Cardiac muscle cell (in vitro differentiated cells and primary cell): ENCODE data around the gene CERS6. TPM values are rescaled to one million over a fixed set of nuclear protein-coding genes. Genes with fewer than 3 reads are reported as not detected.

Experiments used
- DNase-seq, 2 donors: peaks; one replicate each; pipeline versions ENCODE4 v3.0.0 to v3.0.0-alpha.2; 2010 to 2017; ENCODE audit warnings: low read depth in 1 of 2, low spot score in 1 of 2
- H3K27ac ChIP-seq: fragments of 200-600 bp; sonication (generic); 2 replicates; pipeline ENCODE4 v1.5.1; 2016
- H3K27me3 ChIP-seq: fragments of 200-600 bp; sonication (generic); 2 replicates; pipeline ENCODE4 v1.6.0; 2016; ENCODE audit warnings: control low read depth
- H3K36me3 ChIP-seq: fragments of 200-600 bp; sonication (generic); 2 replicates; pipeline ENCODE4 v1.5.1; 2016; ENCODE audit warnings: control low read depth
- H3K4me1 ChIP-seq: fragments of 200-600 bp; sonication (generic); 2 replicates; pipeline ENCODE4 v1.8.1; 2017; ENCODE audit warnings: low read depth, mild to moderate bottlenecking, mixed run types
- H3K4me3 ChIP-seq: fragments of 200-600 bp; sonication (generic); 2 replicates; pipeline ENCODE4 v1.5.1; 2016; ENCODE audit warnings: mild to moderate bottlenecking
- H3K9me3 ChIP-seq: fragments of 200-600 bp; sonication (generic); 2 replicates; pipeline ENCODE4 v1.5.1; 2017; ENCODE audit warnings: low read depth, mild to moderate bottlenecking, control low read depth
- polyA plus RNA-seq: library from polyadenylated mRNA; unstranded; fragments of >200 nt; fragmentation: Nextera tagmentation; extraction: Ambion mirVana; gene quantifications from 2 replicates; pipeline ENCODE4 v1.2.1, GENCODE V29; 2016
- total RNA-seq: library from RNA; depleted of rRNA; stranded (reverse); fragments of >200 nt; gene quantifications from 2 replicates; pipeline ENCODE4 v1.2.3, GENCODE V29; 2016
- TF ChIP-seq, protein P1 (sequence below): IDR thresholded peaks from 2 replicates; pipeline ENCODE4 v1.5.1; 2012; ENCODE audit warnings: low read depth, mild to moderate bottlenecking, low read length

Gene CERS6
- total and polyA plus RNA-seq, 2 experiments from 2014 or later, result 17.1 to 26.6 TPM

DNA sequence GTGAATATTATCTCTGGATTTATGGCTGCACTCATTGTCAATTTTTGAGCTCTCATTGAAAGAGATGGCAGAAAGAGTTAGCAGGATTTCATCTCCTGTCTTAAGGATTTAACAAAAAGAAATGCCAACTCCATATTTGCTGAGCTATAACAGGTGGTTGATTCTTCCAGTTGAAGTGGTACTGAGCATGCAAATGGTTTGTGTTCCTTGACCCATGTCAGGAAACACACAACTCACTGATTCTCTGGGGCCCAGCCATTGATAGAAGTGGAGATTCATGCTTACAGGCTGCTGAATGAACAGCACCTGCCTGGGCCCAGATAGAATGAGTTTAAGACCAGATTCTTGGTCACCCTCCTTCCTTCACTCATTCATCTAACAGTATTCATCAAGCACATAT, 128.8 kb downstream of the CERS6 start:
- H3K36me3 ChIP-seq, result no peaks in the 10 kb centered on the region
- no peaks in the 10 kb centered on the region for H3K27me3 ChIP-seq
- DNase-seq, result no peak
- H3K4me1 ChIP-seq, result peaks cover 36% of the 10 kb centered on the region
- no peaks in the 10 kb centered on the region for H3K9me3 ChIP-seq
- H3K27ac ChIP-seq, result no peak overlapping the region
- TF ChIP-seq, protein P1, sequence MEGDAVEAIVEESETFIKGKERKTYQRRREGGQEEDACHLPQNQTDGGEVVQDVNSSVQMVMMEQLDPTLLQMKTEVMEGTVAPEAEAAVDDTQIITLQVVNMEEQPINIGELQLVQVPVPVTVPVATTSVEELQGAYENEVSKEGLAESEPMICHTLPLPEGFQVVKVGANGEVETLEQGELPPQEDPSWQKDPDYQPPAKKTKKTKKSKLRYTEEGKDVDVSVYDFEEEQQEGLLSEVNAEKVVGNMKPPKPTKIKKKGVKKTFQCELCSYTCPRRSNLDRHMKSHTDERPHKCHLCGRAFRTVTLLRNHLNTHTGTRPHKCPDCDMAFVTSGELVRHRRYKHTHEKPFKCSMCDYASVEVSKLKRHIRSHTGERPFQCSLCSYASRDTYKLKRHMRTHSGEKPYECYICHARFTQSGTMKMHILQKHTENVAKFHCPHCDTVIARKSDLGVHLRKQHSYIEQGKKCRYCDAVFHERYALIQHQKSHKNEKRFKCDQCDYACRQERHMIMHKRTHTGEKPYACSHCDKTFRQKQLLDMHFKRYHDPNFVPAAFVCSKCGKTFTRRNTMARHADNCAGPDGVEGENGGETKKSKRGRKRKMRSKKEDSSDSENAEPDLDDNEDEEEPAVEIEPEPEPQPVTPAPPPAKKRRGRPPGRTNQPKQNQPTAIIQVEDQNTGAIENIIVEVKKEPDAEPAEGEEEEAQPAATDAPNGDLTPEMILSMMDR, result no peak
- no peak overlapping the region for H3K4me3 ChIP-seq

DNA sequence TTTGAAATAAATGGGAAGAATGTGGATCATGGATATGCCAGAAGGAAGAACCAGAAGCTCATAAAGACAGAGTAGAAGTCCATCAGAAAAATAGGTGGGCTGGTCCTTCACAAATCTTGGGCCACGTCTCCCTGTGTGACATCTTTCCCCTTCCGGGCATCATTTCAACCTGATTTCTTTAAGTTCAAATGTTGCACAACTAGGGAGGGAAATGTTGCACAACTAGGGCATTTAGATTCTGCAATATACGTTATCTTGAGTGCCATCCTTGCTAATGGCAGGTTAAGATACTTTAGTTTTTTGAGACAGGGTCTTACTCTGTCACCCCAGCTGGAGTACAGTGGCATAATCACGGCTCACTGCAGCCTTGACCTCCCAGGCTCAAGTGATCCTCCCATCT, 129.6 kb downstream of the CERS6 start:
- Histone ChIP-seq H3K36me3 (no peaks in the 10 kb centered on the region), H3K27me3 (no peaks in the 10 kb centered on the region), H3K27ac (no peak overlapping the region), H3K4me1 (peaks cover 36% of the 10 kb centered on the region), H3K9me3 (no peaks in the 10 kb centered on the region), H3K4me3 (no peak overlapping the region)
- DNase-seq, result no peak
- TF ChIP-seq, protein P1, result no peak

DNA sequence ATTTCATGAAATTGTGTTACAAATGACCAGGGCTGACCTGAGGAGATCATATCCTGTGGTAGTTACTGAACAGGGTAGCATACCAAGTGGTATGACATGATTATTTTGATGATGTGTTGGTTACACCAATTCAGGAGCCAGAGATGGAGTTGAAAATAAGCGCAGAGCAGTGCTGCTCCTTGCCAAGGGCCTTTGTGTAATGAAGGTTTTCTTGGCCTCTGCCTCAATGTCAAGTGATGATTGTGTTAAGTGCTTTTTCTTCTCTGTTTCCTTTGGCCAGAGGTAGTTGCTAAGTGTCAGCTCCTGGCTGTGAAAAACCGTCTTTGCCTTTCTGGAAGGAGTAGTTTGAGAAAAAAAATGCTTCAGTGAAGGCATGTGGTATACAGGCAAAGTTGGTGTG, 131.2 kb downstream of the CERS6 start:
- TF ChIP-seq, protein P1, result no peak
- H3K27me3 ChIP-seq, result no peaks in the 10 kb centered on the region
- peak in 1 of 2 donors; percentile 27 for DNase-seq

DNA sequence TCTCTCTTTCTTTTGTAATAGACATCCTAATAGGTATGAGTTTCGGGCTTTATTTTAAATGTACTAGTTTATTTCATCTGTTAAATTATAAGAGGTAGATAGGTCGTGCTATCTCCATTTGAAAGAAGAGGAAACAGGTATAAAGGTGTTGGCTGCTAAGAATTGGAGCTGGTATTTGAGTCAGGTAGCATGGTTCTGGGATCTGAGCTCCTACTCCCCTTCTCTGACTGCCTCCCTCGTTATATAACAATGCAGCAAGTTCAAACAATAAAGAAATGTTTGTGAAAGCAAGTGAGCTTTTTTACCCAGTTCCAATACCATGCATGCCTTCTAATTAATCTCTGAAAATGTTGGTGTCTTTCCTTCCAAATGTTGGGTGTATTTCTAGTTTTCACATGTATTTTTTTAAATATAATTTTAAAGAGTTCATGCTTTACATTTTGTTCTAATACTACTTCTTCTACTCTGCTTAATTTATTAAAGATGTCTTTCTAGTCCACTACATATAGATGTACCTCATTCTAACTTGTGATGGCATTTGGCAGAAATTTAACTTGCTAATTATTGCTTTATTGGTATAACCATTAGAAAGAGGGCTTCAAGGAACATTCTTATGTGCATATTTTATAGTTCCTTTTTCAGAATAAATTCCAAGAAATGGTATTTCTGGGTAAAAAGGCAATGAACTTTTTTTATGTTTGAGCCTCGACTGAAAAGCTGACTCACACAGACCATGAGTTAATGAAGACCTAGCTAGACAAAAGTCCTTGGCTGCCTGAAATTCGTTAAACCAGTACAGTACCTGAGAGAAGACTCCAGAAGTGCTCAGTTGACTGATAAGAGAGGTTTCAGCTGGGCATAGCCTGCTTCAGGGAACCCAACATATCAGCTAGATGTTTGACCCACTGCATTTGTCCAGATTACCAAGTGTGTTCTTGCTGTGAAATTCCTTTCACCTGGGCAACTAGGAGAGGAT, 133.5 kb downstream of the CERS6 start:
- DNase-seq, result no peak
- Histone ChIP-seq H3K4me3 (no peak overlapping the region), H3K27me3 (no peaks in the 10 kb centered on the region), H3K27ac (no peak overlapping the region), H3K4me1 (peaks cover 13% of the 10 kb centered on the region), H3K9me3 (no peaks in the 10 kb centered on the region), H3K36me3 (no peaks in the 10 kb centered on the region)
- TF ChIP-seq, protein P1, result no peak

More for the DNA sequence above, 131.2 kb downstream of the CERS6 start:
- H3K4me3 ChIP-seq, result no peak overlapping the region
- H3K36me3 ChIP-seq, result no peaks in the 10 kb centered on the region
- peak overlapping the region; percentile 60 for H3K27ac ChIP-seq
- peaks cover 33% of the 10 kb centered on the region for H3K4me1 ChIP-seq
- no peaks in the 10 kb centered on the region for H3K9me3 ChIP-seq

DNA sequence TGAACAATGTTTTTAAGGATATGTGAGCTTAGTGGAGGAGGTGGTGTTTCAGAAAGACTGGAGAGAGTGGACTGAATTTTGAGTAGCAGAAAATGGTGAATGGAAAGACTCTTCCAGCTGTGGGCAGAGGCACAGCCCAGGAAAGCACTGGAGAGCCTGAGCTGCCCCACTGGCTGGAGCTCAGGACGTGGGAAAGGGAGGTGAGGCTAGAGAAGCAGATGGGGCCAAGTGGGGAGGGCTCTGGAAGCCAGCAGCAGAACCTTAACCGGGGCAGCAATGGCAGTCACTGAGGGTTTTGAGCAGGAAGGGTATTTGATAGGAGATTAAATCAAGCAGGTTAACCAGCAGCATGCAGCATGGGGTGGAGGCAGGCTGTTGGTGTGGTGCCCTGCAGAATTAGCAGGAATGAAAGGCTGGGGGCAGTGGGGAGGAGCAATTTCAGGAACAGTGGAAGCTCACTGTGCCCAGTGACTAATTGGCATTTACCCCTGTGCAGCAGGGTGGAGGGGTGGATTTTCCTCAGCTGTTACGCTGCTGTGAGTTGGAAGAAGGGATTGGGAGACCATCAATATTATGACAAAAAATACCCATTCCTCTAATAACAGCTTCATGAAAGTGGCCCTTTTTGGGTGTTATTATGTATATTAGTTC, 136.2 kb downstream of the CERS6 start:
- H3K36me3 ChIP-seq, result no peaks in the 10 kb centered on the region
- TF ChIP-seq, protein P1, result no peak
- DNase-seq, result no peak
- H3K4me1 ChIP-seq, result peaks cover 14% of the 10 kb centered on the region
- H3K9me3 ChIP-seq, result no peaks in the 10 kb centered on the region
- H3K27ac ChIP-seq, result no peak overlapping the region
- no peaks in the 10 kb centered on the region for H3K27me3 ChIP-seq
- no peak overlapping the region for H3K4me3 ChIP-seq
